PC-3 (cell line): ENCODE measurements around the gene BLCAP.

Source experiments
- EZH2 ChIP-seq: fragments of 300-600 bp; sonication (generic); IDR thresholded peaks from one replicate; pipeline ENCODE4 v1.6.1; 2017; ENCODE audit warnings: antibody characterized with exemption, mild to moderate bottlenecking, low read length; ENCODE audit not compliant: unreplicated experiment
- EZH2phosphoT487 ChIP-seq: fragments of 300-600 bp; sonication (generic); IDR thresholded peaks from 2 replicates; pipeline ENCODE4 v1.6.1; 2018; ENCODE audit warnings: mild to moderate bottlenecking, antibody characterized with exemption, low read length, borderline replicate concordance
- TF ChIP-seq, protein P1 (sequence below): fragments of 300-600 bp; sonication (generic); conservative IDR thresholded peaks from 2 replicates; pipeline ENCODE4 v1.5.1; 2017; ENCODE audit warnings: antibody characterized with exemption, low read depth, mild to moderate bottlenecking, low read length

DNA sequence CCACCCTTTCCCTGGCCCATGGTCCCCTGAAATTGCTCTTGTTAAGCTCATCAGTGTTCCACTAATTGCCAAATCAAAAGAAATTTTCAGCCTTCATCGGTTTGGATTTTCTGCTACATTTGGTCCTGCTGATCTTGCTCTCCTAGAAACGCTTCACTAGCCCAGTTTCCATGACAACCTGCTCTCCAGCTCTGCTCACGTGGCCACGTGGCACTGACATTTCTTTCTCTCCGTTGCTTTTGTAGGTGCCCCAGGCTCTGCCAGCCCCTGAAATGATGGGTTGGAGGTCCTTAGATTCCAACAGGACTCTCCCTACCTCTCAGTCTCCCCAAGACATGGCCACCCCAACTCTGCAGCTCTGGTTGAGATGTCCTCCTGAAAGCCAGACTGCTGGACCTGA, 52.4 kb downstream of the BLCAP start:
- TF ChIP-seq EZH2phosphoT487 (no peak), EZH2 (no peak)
- TF ChIP-seq, protein P1, sequence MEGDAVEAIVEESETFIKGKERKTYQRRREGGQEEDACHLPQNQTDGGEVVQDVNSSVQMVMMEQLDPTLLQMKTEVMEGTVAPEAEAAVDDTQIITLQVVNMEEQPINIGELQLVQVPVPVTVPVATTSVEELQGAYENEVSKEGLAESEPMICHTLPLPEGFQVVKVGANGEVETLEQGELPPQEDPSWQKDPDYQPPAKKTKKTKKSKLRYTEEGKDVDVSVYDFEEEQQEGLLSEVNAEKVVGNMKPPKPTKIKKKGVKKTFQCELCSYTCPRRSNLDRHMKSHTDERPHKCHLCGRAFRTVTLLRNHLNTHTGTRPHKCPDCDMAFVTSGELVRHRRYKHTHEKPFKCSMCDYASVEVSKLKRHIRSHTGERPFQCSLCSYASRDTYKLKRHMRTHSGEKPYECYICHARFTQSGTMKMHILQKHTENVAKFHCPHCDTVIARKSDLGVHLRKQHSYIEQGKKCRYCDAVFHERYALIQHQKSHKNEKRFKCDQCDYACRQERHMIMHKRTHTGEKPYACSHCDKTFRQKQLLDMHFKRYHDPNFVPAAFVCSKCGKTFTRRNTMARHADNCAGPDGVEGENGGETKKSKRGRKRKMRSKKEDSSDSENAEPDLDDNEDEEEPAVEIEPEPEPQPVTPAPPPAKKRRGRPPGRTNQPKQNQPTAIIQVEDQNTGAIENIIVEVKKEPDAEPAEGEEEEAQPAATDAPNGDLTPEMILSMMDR: no peak
